ENCODE data around the gene GRIA1. TPM values are rescaled to one million over a fixed set of nuclear protein-coding genes. Genes with fewer than 3 reads are reported as not detected.

The GRIA1 gene
- total RNA-seq, 2 donors from 2014 or later: 0.12 to 1.2 TPM

GRCh38 chr5:153794327-153794726, 303.9 kb downstream of the GRIA1 start:
- H3K27ac ChIP-seq: no peak overlapping the region
- no peak for TF ChIP-seq CTCF (IDR thresholded peaks at IDR 0.05)
- DNase-seq (ENCODE audit: low spot score): no peak
- no peak overlapping the region for H3K4me3 ChIP-seq
- H3K36me3 ChIP-seq: no peaks in the 10 kb centered on the region
- H3K4me1 ChIP-seq: no peaks in the 10 kb centered on the region
- no peaks in the 10 kb centered on the region for H3K9me3 ChIP-seq
- H3K27me3 ChIP-seq: no peaks in the 10 kb centered on the region

- Histone ChIP-seq H3K27me3 (no peaks in the 10 kb centered on the region), H3K4me3 (no peak overlapping the region), H3K9me3 (no peaks in the 10 kb centered on the region)
Observed at GRCh38 chr5:153796527-153796926, 306.1 kb downstream of the GRIA1 start.

GRCh38 chr5:153797484-153797883, 307.0 kb downstream of the GRIA1 start:
- Histone ChIP-seq H3K9me3 (no peaks in the 10 kb centered on the region), H3K4me1 (no peaks in the 10 kb centered on the region), H3K36me3 (no peaks in the 10 kb centered on the region), H3K4me3 (no peak overlapping the region), H3K27ac (no peak overlapping the region), H3K27me3 (no peaks in the 10 kb centered on the region)
- no peak for TF ChIP-seq CTCF (IDR thresholded peaks at IDR 0.05)
- no peak for DNase-seq (ENCODE audit: low spot score)

More at GRCh38 chr5:153796527-153796926, 306.1 kb downstream of the GRIA1 start:
- no peak overlapping the region for H3K27ac ChIP-seq
- no peaks in the 10 kb centered on the region for H3K4me1 ChIP-seq
- no peaks in the 10 kb centered on the region for H3K36me3 ChIP-seq
- TF ChIP-seq CTCF (IDR thresholded peaks at IDR 0.05): no peak
- DNase-seq (ENCODE audit: low spot score): no peak

GRCh38 chr5:153798830-153799229, 308.4 kb downstream of the GRIA1 start:
- Histone ChIP-seq H3K4me1 (no peaks in the 10 kb centered on the region), H3K27me3 (no peaks in the 10 kb centered on the region), H3K27ac (no peak overlapping the region), H3K36me3 (no peaks in the 10 kb centered on the region), H3K4me3 (no peak overlapping the region), H3K9me3 (no peaks in the 10 kb centered on the region)
- TF ChIP-seq CTCF (IDR thresholded peaks at IDR 0.05): no peak
- DNase-seq (ENCODE audit: low spot score): no peak

GRCh38 chr5:153799466-153799865, 309.0 kb downstream of the GRIA1 start:
- TF ChIP-seq CTCF (IDR thresholded peaks at IDR 0.05): no peak
- no peaks in the 10 kb centered on the region for H3K27me3 ChIP-seq
- H3K4me1 ChIP-seq: no peaks in the 10 kb centered on the region
- no peaks in the 10 kb centered on the region for H3K36me3 ChIP-seq
- DNase-seq (ENCODE audit: low spot score): no peak
- no peak overlapping the region for H3K4me3 ChIP-seq
- no peaks in the 10 kb centered on the region for H3K9me3 ChIP-seq
- no peak overlapping the region for H3K27ac ChIP-seq

GRCh38 chr5:153802050-153802821, 311.8 kb downstream of the GRIA1 start:
- Histone ChIP-seq H3K27ac (no peak overlapping the region), H3K9me3 (no peaks in the 10 kb centered on the region), H3K4me1 (no peaks in the 10 kb centered on the region), H3K36me3 (no peaks in the 10 kb centered on the region), H3K4me3 (no peak overlapping the region), H3K27me3 (no peaks in the 10 kb centered on the region)
- no peak for DNase-seq (ENCODE audit: low spot score)
- TF ChIP-seq CTCF (IDR thresholded peaks at IDR 0.05): no peak
